HCT116 (cell line): ENCODE results near the gene SIRT7.

ENCODE experiments used
- EZH2phosphoT487 ChIP-seq: fragments of 200-600 bp; IDR thresholded peaks from 2 replicates; pipeline ENCODE4 v1.6.1; 2018; ENCODE audit warnings: antibody characterized with exemption, borderline replicate concordance
- POLR2A ChIP-seq: IDR thresholded peaks from 2 replicates; pipeline ENCODE4 v1.7.0; 2011; ENCODE audit warnings: borderline replicate concordance; ENCODE audit not compliant: insufficient read depth, insufficient read length; ENCODE audit errors: extremely low read depth

- TF ChIP-seq EZH2phosphoT487 (no peak), POLR2A (no peak)
These were observed 12.5 kb downstream of the SIRT7 start for GRCh38 chr17:81905424-81905875.
